H9 (cell line): ENCODE data around the gene MIPOL1. TPM values are rescaled to one million over a fixed set of nuclear protein-coding genes. Genes with fewer than 3 reads are reported as not detected.

Source experiments
- DNase-seq: peaks from one replicate; pipeline ENCODE4 v3.0.0-alpha.2; 2017
- H2AFZ ChIP-seq: one replicate; pipeline ENCODE4 v1.6.1; 2013; ENCODE audit warnings: mild to moderate bottlenecking, low read length, control low read depth, moderate library complexity
- H2AK5ac ChIP-seq: 2 replicates; pipeline ENCODE4 v1.6.1; 2013; ENCODE audit warnings: low read length, control low read depth, mixed read lengths; ENCODE audit not compliant: insufficient read length
- H2BK120ac ChIP-seq: one replicate; pipeline ENCODE4 v1.6.1; 2013; ENCODE audit warnings: low read depth, mild to moderate bottlenecking, low read length, control low read depth, inconsistent platforms; ENCODE audit not compliant: poor library complexity, severe bottlenecking
- H2BK12ac ChIP-seq: 2 replicates; pipeline ENCODE4 v1.6.1; 2013; ENCODE audit warnings: low read length, control low read depth, mixed read lengths, low read depth; ENCODE audit not compliant: insufficient read length
- H2BK15ac ChIP-seq: 2 replicates; pipeline ENCODE4 v1.6.1; 2013; ENCODE audit warnings: low read depth, low read length, control low read depth
- H2BK20ac ChIP-seq: one replicate; pipeline ENCODE4 v1.6.1; 2013; ENCODE audit warnings: low read depth, mild to moderate bottlenecking, low read length, control low read depth, inconsistent platforms; ENCODE audit not compliant: poor library complexity, severe bottlenecking
- H2BK5ac ChIP-seq: 2 replicates; pipeline ENCODE4 v1.6.1; 2013; ENCODE audit warnings: low read length, control low read depth, mixed read lengths; ENCODE audit not compliant: insufficient read length
- H3K14ac ChIP-seq: 2 replicates; pipeline ENCODE4 v1.6.1; 2013; ENCODE audit warnings: low read length, control low read depth; ENCODE audit not compliant: insufficient read depth
- H3K18ac ChIP-seq: 2 replicates; pipeline ENCODE4 v1.6.1; 2013; ENCODE audit warnings: low read depth, mild to moderate bottlenecking, mixed read lengths, low read length, control low read depth; ENCODE audit not compliant: insufficient read length
- H3K23ac ChIP-seq: 2 replicates; pipeline ENCODE4 v1.6.1; 2013; ENCODE audit warnings: low read length, control low read depth, mixed read lengths, low read depth; ENCODE audit not compliant: insufficient read length
- H3K23me2 ChIP-seq: 2 replicates; pipeline ENCODE4 v1.6.1; 2013; ENCODE audit warnings: low read depth, mild to moderate bottlenecking, mixed read lengths, low read length, control low read depth; ENCODE audit not compliant: insufficient read length, poor library complexity, severe bottlenecking
- H3K27ac ChIP-seq: 2 replicates; pipeline ENCODE4 v1.5.1; 2013; ENCODE audit warnings: low read length, control low read depth, mixed read lengths, low read depth; ENCODE audit not compliant: insufficient read length
- H3K27me3 ChIP-seq: 2 replicates; pipeline ENCODE4 v1.6.1; 2013; ENCODE audit warnings: low read length, control low read depth, inconsistent platforms; ENCODE audit not compliant: insufficient read depth
- H3K4ac ChIP-seq: 2 replicates; pipeline ENCODE4 v1.6.1; 2013; ENCODE audit warnings: low read depth, mild to moderate bottlenecking, control low read depth, inconsistent platforms, low read length, moderate library complexity
- H3K4me1 ChIP-seq: 2 replicates; pipeline ENCODE4 v1.6.1; 2013; ENCODE audit warnings: low read length, control low read depth, inconsistent platforms; ENCODE audit not compliant: insufficient read depth
- H3K4me2 ChIP-seq: 2 replicates; pipeline ENCODE4 v1.6.1; 2013; ENCODE audit warnings: low read length, control low read depth, mixed read lengths; ENCODE audit not compliant: insufficient read length, insufficient read depth
- H3K56ac ChIP-seq: 2 replicates; pipeline ENCODE4 v1.6.1; 2013; ENCODE audit warnings: low read depth, mild to moderate bottlenecking, mixed read lengths, low read length, control low read depth; ENCODE audit not compliant: insufficient read length
- H3K79me1 ChIP-seq: 2 replicates; pipeline ENCODE4 v1.6.1; 2013; ENCODE audit warnings: low read depth, mild to moderate bottlenecking, moderate library complexity, low read length, control low read depth, inconsistent platforms; ENCODE audit not compliant: insufficient read depth, poor library complexity, severe bottlenecking
- H3K79me2 ChIP-seq: 2 replicates; pipeline ENCODE4 v1.6.1; 2013; ENCODE audit warnings: low read length, control low read depth, inconsistent platforms; ENCODE audit not compliant: insufficient read depth
- H3K9ac ChIP-seq: 2 replicates; pipeline ENCODE4 v1.6.1; 2013; ENCODE audit warnings: low read length, control low read depth, mixed read lengths; ENCODE audit not compliant: insufficient read length; ENCODE audit errors: extremely low read depth
- H3K9me3 ChIP-seq: one replicate; pipeline ENCODE4 v1.6.1; 2013; ENCODE audit warnings: low read depth, low read length, inconsistent platforms; ENCODE audit not compliant: control insufficient read depth
- H3T11ph ChIP-seq: one replicate; pipeline ENCODE4 v1.6.1; 2013; ENCODE audit warnings: mild to moderate bottlenecking, low read length, control low read depth, inconsistent platforms
- H4K20me1 ChIP-seq: one replicate; pipeline ENCODE4 v1.6.1; 2013; ENCODE audit not compliant: control insufficient read depth, insufficient read length, insufficient read depth
- H4K5ac ChIP-seq: 2 replicates; pipeline ENCODE4 v1.6.1; 2013; ENCODE audit warnings: low read depth, mild to moderate bottlenecking, mixed read lengths, low read length, control low read depth; ENCODE audit not compliant: insufficient read length
- H4K8ac ChIP-seq: replicated peaks from 2 replicates; pipeline ENCODE4 v1.6.1; 2013; ENCODE audit warnings: low read length, control low read depth, mixed read lengths, low read depth; ENCODE audit not compliant: insufficient read length
- H4K91ac ChIP-seq: 2 replicates; pipeline ENCODE4 v1.6.1; 2013; ENCODE audit warnings: low read depth, mild to moderate bottlenecking, moderate library complexity, mixed read lengths, low read length, control low read depth; ENCODE audit not compliant: insufficient read length
- H3K27ac Mint-ChIP-seq, 3 experiments: 2 replicates in 2 of 3; 3 replicates in 1 of 3; pipeline ENCODE4 v1.8.0; 2020 to 2021; ENCODE audit warnings: mixed read lengths in 3 of 3, mild to moderate bottlenecking in 1 of 3, moderate library complexity in 1 of 3
- H3K27me3 Mint-ChIP-seq: 2 replicates; pipeline ENCODE4 v1.8.0; 2021; ENCODE audit warnings: low read depth, mild to moderate bottlenecking, moderate library complexity, mixed read lengths
- H3K36me3 Mint-ChIP-seq, 3 experiments: 2 replicates in 2 of 3; 3 replicates in 1 of 3; pipeline ENCODE4 v1.8.0; 2020 to 2021; ENCODE audit warnings: low read depth in 3 of 3, mixed read lengths in 3 of 3; ENCODE audit not compliant: insufficient read depth in 1 of 3
- H3K4me1 Mint-ChIP-seq, 2 experiments: 2 replicates each; pipeline ENCODE4 v1.8.0; 2020; ENCODE audit warnings: mixed read lengths in 2 of 2
- H3K4me3 Mint-ChIP-seq, 2 experiments: 2 replicates in 1 of 2; 3 replicates in 1 of 2; pipeline ENCODE4 v1.8.0; 2020 to 2021; ENCODE audit warnings: mild to moderate bottlenecking in 2 of 2, mixed read lengths in 2 of 2, moderate library complexity in 1 of 2
- H3K9me3 Mint-ChIP-seq, 2 experiments: 2 replicates in 1 of 2; 3 replicates in 1 of 2; pipeline ENCODE4 v1.8.0; 2020; ENCODE audit warnings: mild to moderate bottlenecking in 2 of 2, mixed read lengths in 2 of 2, moderate library complexity in 1 of 2
- CTCF ChIP-seq: fragments of 200-600 bp; sonication (generic); conservative IDR thresholded peaks from 3 replicates; pipeline ENCODE4 v1.8.0; 2021; ENCODE audit warnings: antibody characterized with exemption, mild to moderate bottlenecking
- WGBS: extraction: QIAGEN DNeasy Blood & Tissue Kit; methylation state at CpG from one replicate; pipeline ENCODE4 v1.1.7; 2013; ENCODE audit warnings: missing lambda C conversion rate, low lambda C conversion rate, mixed read lengths; ENCODE audit not compliant: insufficient read length; ENCODE audit errors: extremely low coverage; 5-methylcytosine and 5-hydroxymethylcytosine counted together
- total RNA-seq: library from RNA; stranded (reverse); gene quantifications from 2 replicates; pipeline ENCODE4 v1.2.1, GENCODE V29; 2021

Gene MIPOL1
- total RNA-seq, 1 experiment from 2014 or later = 15.6 TPM

- WGBS = no CpG with 5 or more reads among the region's 5 CpGs
- no peaks in the 10 kb centered on the region; a peak in 1 of 5 replicates for H3K9me3 Mint-ChIP-seq
- H3K9ac ChIP-seq = no peak overlapping the region
- no peak overlapping the region for H3K4me3 Mint-ChIP-seq
- H3K4ac ChIP-seq = no peak overlapping the region
- H3K27me3 Mint-ChIP-seq = no peaks in the 10 kb centered on the region
- no peak overlapping the region for H3K56ac ChIP-seq
- H3K36me3 Mint-ChIP-seq = peaks cover 4 to 6% (median 5%) of the 10 kb centered on the region in 3 experiments; a peak in 3 of 7 replicates
- no peaks in the 10 kb centered on the region for H3K4me1 ChIP-seq
- no peaks in the 10 kb centered on the region for H3K79me2 ChIP-seq
- H2BK12ac ChIP-seq = no peak overlapping the region
- no peak overlapping the region for H3K23ac ChIP-seq
- no peak overlapping the region for H3K27ac ChIP-seq
- no peaks in the 10 kb centered on the region for H3K79me1 ChIP-seq
- no peak overlapping the region for H3K4me2 ChIP-seq
- H2BK5ac ChIP-seq = no peak overlapping the region
- H4K5ac ChIP-seq = no peak overlapping the region
- H3K18ac ChIP-seq = no peak overlapping the region
- no peaks in the 10 kb centered on the region for H3K4me1 Mint-ChIP-seq
- no peak overlapping the region for H4K8ac ChIP-seq
- H2BK120ac ChIP-seq = no peak overlapping the region
- no peak for DNase-seq
- no peak overlapping the region for H2BK20ac ChIP-seq
- H4K91ac ChIP-seq = no peak overlapping the region
- H2AK5ac ChIP-seq = no peak overlapping the region
- no peak for TF ChIP-seq CTCF
- no peak overlapping the region for H3T11ph ChIP-seq
- H2BK15ac ChIP-seq = no peak overlapping the region
- H4K20me1 ChIP-seq = no peaks in the 10 kb centered on the region
- H3K27ac Mint-ChIP-seq = no peak overlapping the region
- no peaks in the 10 kb centered on the region for H3K9me3 ChIP-seq
- H2AFZ ChIP-seq = no peak overlapping the region
- no peaks in the 10 kb centered on the region for H3K23me2 ChIP-seq
- H3K27me3 ChIP-seq = no peaks in the 10 kb centered on the region
- no peak overlapping the region for H3K14ac ChIP-seq
Measured at GRCh38 chr14:37501877-37502276, 304.1 kb downstream of the MIPOL1 start.
